Measurements from ENCODE around the gene PIGR.
A peak's percentile ranks its signal among the peaks of the same experiment; 100 is the strongest.

PIGR gene

GRCh38 chr1:206946261-206946660, at the start of gene PIGR:
Gene PIGR, minus strand, starts transcription at chr1:206946466. Its CDS starts 5,935 bp downstream, at chr1:206940531.
- DNase-seq: no peak

GRCh38 chr1:206992790-206993189, 46.5 kb upstream of the PIGR start:
- DNase-seq: no peak

GRCh38 chr1:206987873-206988272, 41.6 kb upstream of the PIGR start:
- no peak for DNase-seq

- DNase-seq: no peak
Observed at GRCh38 chr1:206986885-206987284, 40.6 kb upstream of the PIGR start.

- no peak for DNase-seq
Observed at GRCh38 chr1:206986402-206986801, 40.1 kb upstream of the PIGR start.

- DNase-seq: no peak
Observed at GRCh38 chr1:206985162-206985749, 39.0 kb upstream of the PIGR start.

- peak; percentile 37 for DNase-seq
Observed at GRCh38 chr1:206982216-206982615, 36.0 kb upstream of the PIGR start.

- DNase-seq: no peak
Observed at GRCh38 chr1:206979379-206980043, 33.2 kb upstream of the PIGR start.

GRCh38 chr1:206978259-206978658, 32.0 kb upstream of the PIGR start:
- no peak for DNase-seq

- DNase-seq: peak; percentile 16
Observed at GRCh38 chr1:206975306-206975705, 29.0 kb upstream of the PIGR start.

GRCh38 chr1:206974140-206974539, 27.9 kb upstream of the PIGR start:
- no peak for DNase-seq

- no peak for DNase-seq
Observed at GRCh38 chr1:206972728-206973127, 26.5 kb upstream of the PIGR start.

GRCh38 chr1:206971029-206971655, 24.9 kb upstream of the PIGR start:
- DNase-seq: no peak

GRCh38 chr1:206970446-206970845, 24.2 kb upstream of the PIGR start, which contains the start of gene FCAMR:
Gene FCAMR, minus strand, starts transcription at chr1:206970460. Its CDS starts 335 bp downstream, at chr1:206970125.
- DNase-seq: no peak

- DNase-seq: no peak
Observed at GRCh38 chr1:206969090-206969489, 22.8 kb upstream of the PIGR start.

GRCh38 chr1:206967096-206967849, 21.0 kb upstream of the PIGR start:
- no peak for DNase-seq

GRCh38 chr1:206965781-206966180, 19.5 kb upstream of the PIGR start:
- no peak for DNase-seq

- no peak for DNase-seq
Observed at GRCh38 chr1:206963740-206964139, 17.5 kb upstream of the PIGR start.

GRCh38 chr1:206963119-206963712, 16.9 kb upstream of the PIGR start:
- DNase-seq: no peak

- DNase-seq: no peak
Observed at GRCh38 chr1:206962272-206962671, 16.0 kb upstream of the PIGR start.

GRCh38 chr1:206961668-206962067, 15.4 kb upstream of the PIGR start:
- DNase-seq: no peak

- DNase-seq: no peak
Observed at GRCh38 chr1:206960676-206961386, 14.6 kb upstream of the PIGR start.
